ENCODE results near the gene MATN3.

Gene MATN3

GRCh38 chr2:19949071-19949470, 63.4 kb downstream of the MATN3 start:
- TF ChIP-seq SNAI2 (CRISPR knock-in tag; IDR thresholded peaks at IDR 0.05): no peak
- TF ChIP-seq TSHZ2 (CRISPR knock-in tag; IDR thresholded peaks at IDR 0.05): no peak
- no peak for TF ChIP-seq ARNTL (CRISPR knock-in tag; IDR thresholded peaks at IDR 0.05; ENCODE audit: borderline replicate concordance, low read depth)
- peak; percentile 76 for ATAC-seq

GRCh38 chr2:19947184-19947940, 65.1 kb downstream of the MATN3 start:
- ATAC-seq: no peak
- TF ChIP-seq ZC3H10 (CRISPR knock-in tag; IDR thresholded peaks at IDR 0.05): no peak
- no peak for TF ChIP-seq CREB5 (CRISPR knock-in tag; IDR thresholded peaks at IDR 0.05; ENCODE audit: low read depth)
- TF ChIP-seq ZNF70 (CRISPR knock-in tag; IDR thresholded peaks at IDR 0.05): no peak
- TF ChIP-seq RARB (CRISPR knock-in tag; IDR thresholded peaks at IDR 0.05): no peak
- TF ChIP-seq PATZ1 (CRISPR knock-in tag; IDR thresholded peaks at IDR 0.05; ENCODE audit: borderline replicate concordance): no peak
- no peak for TF ChIP-seq OSR1 (CRISPR knock-in tag; IDR thresholded peaks at IDR 0.05)
- TF ChIP-seq POU6F1 (CRISPR knock-in tag; IDR thresholded peaks at IDR 0.05; ENCODE audit: borderline replicate concordance, low read depth): no peak
- no peak for TF ChIP-seq CSDC2 (CRISPR knock-in tag; IDR thresholded peaks at IDR 0.05)
- TF ChIP-seq GLIS3 (CRISPR knock-in tag; IDR thresholded peaks at IDR 0.05): no peak
- TF ChIP-seq SNAI2 (CRISPR knock-in tag; IDR thresholded peaks at IDR 0.05): no peak
- TF ChIP-seq BACH2 (CRISPR knock-in tag; IDR thresholded peaks at IDR 0.05; ENCODE audit: borderline replicate concordance): no peak
- TF ChIP-seq ZNF8 (CRISPR knock-in tag; IDR thresholded peaks at IDR 0.05): no peak
- no peak for TF ChIP-seq ARNTL (CRISPR knock-in tag; IDR thresholded peaks at IDR 0.05; ENCODE audit: borderline replicate concordance, low read depth)
- TF ChIP-seq TSHZ2 (CRISPR knock-in tag; IDR thresholded peaks at IDR 0.05): no peak
- TF ChIP-seq PPARA (CRISPR knock-in tag; IDR thresholded peaks at IDR 0.05; ENCODE audit: borderline replicate concordance): no peak
- TF ChIP-seq ISL1 (CRISPR knock-in tag; IDR thresholded peaks at IDR 0.05): no peak
- no peak for TF ChIP-seq TCF4 (CRISPR knock-in tag; IDR thresholded peaks at IDR 0.05; ENCODE audit: borderline replicate concordance)
- TF ChIP-seq ZFP3 (CRISPR knock-in tag; IDR thresholded peaks at IDR 0.05): no peak

Data from SK-N-SH treated with all-trans-retinoic acid at 6 μM for 48 hours (cell line).